ENCODE data around the gene CCDC186. TPM values are rescaled to one million over a fixed set of nuclear protein-coding genes. Genes with fewer than 3 reads are reported as not detected.
A peak's percentile ranks its signal among the peaks of the same experiment; 100 is the strongest.

CCDC186 gene
- total and polyA plus RNA-seq, 2 donors from 2014 or later, result 4.7 to 34.2 TPM

DNA sequence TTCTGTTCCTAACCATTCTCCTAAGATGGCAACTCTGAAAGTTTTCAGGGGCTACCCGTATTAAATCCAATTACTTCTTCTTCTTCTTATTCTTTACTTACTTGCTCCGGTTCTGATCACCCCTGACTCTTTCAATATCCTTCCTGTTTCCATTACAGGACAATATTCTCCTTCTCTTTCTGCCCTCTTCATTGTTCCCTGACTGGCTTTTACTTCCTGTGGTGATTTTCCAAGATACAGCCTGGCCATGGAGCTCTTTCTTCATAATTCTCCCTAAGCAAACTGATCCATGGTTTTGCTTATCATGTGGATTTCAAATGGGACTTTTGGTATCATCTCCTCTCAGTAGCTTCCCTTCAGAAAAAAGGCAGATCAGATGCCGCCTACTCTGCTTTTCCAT is 35.4 kb downstream of the CCDC186 start:
- FAIRE-seq (no peak), DNase-seq (no peak)
- TF ChIP-seq, protein P1, sequence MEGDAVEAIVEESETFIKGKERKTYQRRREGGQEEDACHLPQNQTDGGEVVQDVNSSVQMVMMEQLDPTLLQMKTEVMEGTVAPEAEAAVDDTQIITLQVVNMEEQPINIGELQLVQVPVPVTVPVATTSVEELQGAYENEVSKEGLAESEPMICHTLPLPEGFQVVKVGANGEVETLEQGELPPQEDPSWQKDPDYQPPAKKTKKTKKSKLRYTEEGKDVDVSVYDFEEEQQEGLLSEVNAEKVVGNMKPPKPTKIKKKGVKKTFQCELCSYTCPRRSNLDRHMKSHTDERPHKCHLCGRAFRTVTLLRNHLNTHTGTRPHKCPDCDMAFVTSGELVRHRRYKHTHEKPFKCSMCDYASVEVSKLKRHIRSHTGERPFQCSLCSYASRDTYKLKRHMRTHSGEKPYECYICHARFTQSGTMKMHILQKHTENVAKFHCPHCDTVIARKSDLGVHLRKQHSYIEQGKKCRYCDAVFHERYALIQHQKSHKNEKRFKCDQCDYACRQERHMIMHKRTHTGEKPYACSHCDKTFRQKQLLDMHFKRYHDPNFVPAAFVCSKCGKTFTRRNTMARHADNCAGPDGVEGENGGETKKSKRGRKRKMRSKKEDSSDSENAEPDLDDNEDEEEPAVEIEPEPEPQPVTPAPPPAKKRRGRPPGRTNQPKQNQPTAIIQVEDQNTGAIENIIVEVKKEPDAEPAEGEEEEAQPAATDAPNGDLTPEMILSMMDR (IDR thresholded peaks at IDR 0.05; ENCODE audit: borderline replicate concordance, extremely low read depth, insufficient read depth), result no peak
- H3K9me3 ChIP-seq (ENCODE audit: control insufficient read depth in 2 of 3, insufficient read depth in 1 of 3, low read length in 3 of 3), result no peaks in the 10 kb centered on the region
- H3K4me3 ChIP-seq (ENCODE audit: low read length in 3 of 3), result no peak overlapping the region
- intact Hi-C loops (cut with DNase I), result no loop called here
- H3K36me3 ChIP-seq (ENCODE audit: control insufficient read depth in 2 of 3, insufficient read depth in 3 of 3, low read length in 3 of 3), result peaks cover 2 to 39% (median 16%) of the 10 kb centered on the region in 3 donors
- H3K4me1 ChIP-seq (ENCODE audit: control insufficient read depth in 2 of 3, insufficient read depth in 2 of 3, low read depth in 1 of 3, low read length in 3 of 3), result no peaks in the 10 kb centered on the region
- H3K27me3 ChIP-seq (ENCODE audit: control insufficient read depth, insufficient read depth, low read length), result no peaks in the 10 kb centered on the region
- no peak overlapping the region for H3K9ac ChIP-seq (ENCODE audit: low read length in 3 of 3)
- H3K27ac ChIP-seq (ENCODE audit: low read depth in 2 of 2, low read length in 2 of 2), result no peak overlapping the region

DNA sequence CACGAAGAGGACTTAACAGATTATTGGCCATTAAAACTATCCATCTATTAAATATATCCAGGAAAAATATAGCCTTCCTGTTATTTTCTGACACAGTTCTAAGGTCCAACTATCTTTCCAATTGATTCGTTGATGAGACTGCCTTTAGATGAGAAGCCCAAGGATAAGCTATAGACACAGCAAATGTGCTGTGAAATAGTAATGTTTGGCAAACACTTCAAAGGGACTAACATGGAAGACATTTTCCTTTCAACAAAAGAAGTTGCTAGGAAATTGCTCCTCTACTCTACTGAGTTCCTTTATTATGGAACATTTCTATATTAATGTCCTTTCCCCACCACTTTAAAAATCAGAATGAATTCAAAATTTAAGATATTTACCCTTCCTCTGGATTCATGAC is 38.5 kb downstream of the CCDC186 start:
- intact Hi-C loops (cut with DNase I), result no loop called here
- Histone ChIP-seq H3K36me3 (ENCODE audit: control insufficient read depth in 2 of 3, insufficient read depth in 3 of 3, low read length in 3 of 3) (peaks cover 2 to 36% (median 24%) of the 10 kb centered on the region in 3 donors), H3K27ac (ENCODE audit: low read depth in 2 of 2, low read length in 2 of 2) (no peak overlapping the region), H3K4me3 (ENCODE audit: low read length in 3 of 3) (no peak overlapping the region), H3K27me3 (ENCODE audit: control insufficient read depth, insufficient read depth, low read length) (no peaks in the 10 kb centered on the region), H3K9ac (ENCODE audit: low read length in 3 of 3) (no peak overlapping the region), H3K4me1 (ENCODE audit: control insufficient read depth in 2 of 3, insufficient read depth in 2 of 3, low read depth in 1 of 3, low read length in 3 of 3) (no peaks in the 10 kb centered on the region), H3K9me3 (ENCODE audit: control insufficient read depth in 2 of 3, insufficient read depth in 1 of 3, low read length in 3 of 3) (no peaks in the 10 kb centered on the region)
- TF ChIP-seq, protein P1 (IDR thresholded peaks at IDR 0.05; ENCODE audit: borderline replicate concordance, extremely low read depth, insufficient read depth), result no peak
- DNase-seq (no peak), FAIRE-seq (no peak)

DNA sequence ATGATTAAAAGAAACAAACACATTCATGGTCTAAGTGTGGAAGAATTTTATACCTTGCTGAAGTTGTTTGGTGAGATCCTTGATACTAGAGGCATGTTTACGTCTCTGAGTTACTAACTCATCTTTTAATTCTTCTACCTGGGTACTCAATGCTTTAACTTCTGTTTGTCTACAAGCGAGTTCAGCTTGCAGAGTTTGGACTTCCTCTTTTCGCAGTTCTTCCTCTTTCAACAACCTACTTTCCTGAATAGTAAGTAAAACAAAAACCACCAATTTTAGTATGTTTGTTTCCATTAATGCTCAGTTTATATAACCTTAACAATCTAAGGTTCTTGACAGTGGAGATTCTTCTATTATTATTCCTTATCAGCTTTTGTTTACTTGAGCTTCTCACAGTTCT is 42.9 kb downstream of the CCDC186 start:
- no peak for FAIRE-seq
- TF ChIP-seq, protein P1 (IDR thresholded peaks at IDR 0.05; ENCODE audit: borderline replicate concordance, extremely low read depth, insufficient read depth), result no peak
- Histone ChIP-seq H3K36me3 (ENCODE audit: control insufficient read depth in 2 of 3, insufficient read depth in 3 of 3, low read length in 3 of 3) (peaks cover 4 to 57% (median 30%) of the 10 kb centered on the region in 3 donors), H3K9ac (ENCODE audit: low read length in 3 of 3) (no peak overlapping the region), H3K4me3 (ENCODE audit: low read length in 3 of 3) (no peak overlapping the region), H3K27ac (ENCODE audit: low read depth in 2 of 2, low read length in 2 of 2) (no peak overlapping the region), H3K27me3 (ENCODE audit: control insufficient read depth, insufficient read depth, low read length) (no peaks in the 10 kb centered on the region), H3K9me3 (ENCODE audit: control insufficient read depth in 2 of 3, insufficient read depth in 1 of 3, low read length in 3 of 3) (no peaks in the 10 kb centered on the region), H3K4me1 (ENCODE audit: control insufficient read depth in 2 of 3, insufficient read depth in 2 of 3, low read depth in 1 of 3, low read length in 3 of 3) (no peaks in the 10 kb centered on the region)
- no peak for DNase-seq
- intact Hi-C loops (cut with DNase I), result no loop called here

DNA sequence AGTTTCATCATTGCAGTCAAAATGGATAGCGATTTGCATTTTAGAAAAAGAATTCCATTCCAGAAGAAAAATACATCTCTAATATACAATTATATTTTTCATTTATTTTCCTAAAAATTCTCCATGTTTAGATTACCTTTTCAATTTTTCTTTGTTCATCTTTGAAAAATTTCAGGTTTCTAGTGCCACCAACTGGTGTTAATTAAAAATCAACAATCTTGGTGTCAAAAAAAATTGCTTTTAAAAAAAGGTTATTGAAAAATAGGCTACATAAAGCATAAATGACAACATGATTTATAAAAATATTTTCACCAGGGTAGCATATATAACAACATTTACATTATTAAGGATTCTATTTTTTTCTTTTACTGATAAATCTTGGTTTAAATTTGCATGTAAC is 53.0 kb downstream of the CCDC186 start:
- DNase-seq (no peak), FAIRE-seq (peak; percentile 80)
- Histone ChIP-seq H3K4me3 (ENCODE audit: low read length in 3 of 3) (no peak overlapping the region), H3K4me1 (ENCODE audit: control insufficient read depth in 2 of 3, insufficient read depth in 2 of 3, low read depth in 1 of 3, low read length in 3 of 3) (no peaks in the 10 kb centered on the region), H3K36me3 (ENCODE audit: control insufficient read depth in 2 of 3, insufficient read depth in 3 of 3, low read length in 3 of 3) (peaks cover 0 to 11% (median 6%) of the 10 kb centered on the region in 3 donors), H3K9ac (ENCODE audit: low read length in 3 of 3) (no peak overlapping the region), H3K27me3 (ENCODE audit: control insufficient read depth, insufficient read depth, low read length) (no peaks in the 10 kb centered on the region), H3K9me3 (ENCODE audit: control insufficient read depth in 2 of 3, insufficient read depth in 1 of 3, low read length in 3 of 3) (no peaks in the 10 kb centered on the region), H3K27ac (ENCODE audit: low read depth in 2 of 2, low read length in 2 of 2) (no peak overlapping the region)
- intact Hi-C loops (cut with DNase I), result no loop called here
- TF ChIP-seq, protein P1 (IDR thresholded peaks at IDR 0.05; ENCODE audit: borderline replicate concordance, extremely low read depth, insufficient read depth), result no peak

Measured in kidney (tissue), 14 donors.